ENCODE data around the gene TSHB.

DNA sequence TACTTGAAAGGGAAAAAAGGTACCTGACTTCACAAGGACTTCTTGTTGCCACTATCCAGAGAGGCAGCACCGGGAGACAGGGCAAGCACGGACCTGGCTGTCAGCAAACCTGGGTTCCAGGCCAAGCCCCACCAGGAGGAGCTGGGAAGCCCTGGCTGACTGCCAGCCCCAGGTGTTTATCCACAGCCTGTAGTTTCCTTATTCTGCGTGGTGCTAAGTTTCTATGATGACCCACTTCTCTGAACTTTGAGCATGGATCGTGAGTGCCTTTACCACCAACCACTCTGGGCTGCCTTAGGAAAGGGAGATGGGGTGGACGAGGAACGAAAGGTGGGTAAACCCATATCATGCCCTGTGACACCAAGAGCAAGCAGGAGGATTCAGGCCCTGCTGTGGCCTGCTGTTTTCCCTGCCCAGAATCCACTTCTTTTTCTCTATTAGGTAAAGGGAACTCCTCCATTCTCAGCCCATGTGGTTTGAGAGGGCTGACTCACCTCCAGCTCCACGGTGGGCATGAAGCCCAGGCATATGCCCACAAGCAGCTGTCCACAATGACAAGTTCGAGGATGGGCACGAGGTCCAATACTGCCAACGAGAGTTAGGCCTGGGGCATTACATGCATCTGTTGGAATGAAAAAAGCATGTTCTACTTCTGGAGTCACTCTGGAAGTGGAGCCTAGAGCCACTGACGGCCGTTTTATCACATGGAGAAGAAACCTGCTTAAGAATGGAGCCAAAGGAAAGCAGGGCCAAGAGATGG lies 39.4 kb downstream of the TSHB start:
- TF ChIP-seq ZNF274 (IDR thresholded peaks at IDR 0.05; ENCODE audit: low read depth, low read length) (no peak), YY1 (IDR thresholded peaks at IDR 0.05; ENCODE audit: insufficient read depth, insufficient read length) (no peak)

Measured in NT2/D1 (cell line).